Activated T-helper 9 cell treated with anti-CD3 and anti-CD28 coated beads, Interleukin-2, amount 50 U/mL, for 16 hours (primary cell): ENCODE data around the gene CTPS1.

Source experiments
- DNase-seq: peaks from one replicate; pipeline ENCODE4 v3.0.0-alpha.2; 2020; ENCODE audit warnings: low read depth

Gene CTPS1

GRCh38 chr1:41024953-41025352 is 45.5 kb downstream of the CTPS1 start:
- no peak for DNase-seq

DNA sequence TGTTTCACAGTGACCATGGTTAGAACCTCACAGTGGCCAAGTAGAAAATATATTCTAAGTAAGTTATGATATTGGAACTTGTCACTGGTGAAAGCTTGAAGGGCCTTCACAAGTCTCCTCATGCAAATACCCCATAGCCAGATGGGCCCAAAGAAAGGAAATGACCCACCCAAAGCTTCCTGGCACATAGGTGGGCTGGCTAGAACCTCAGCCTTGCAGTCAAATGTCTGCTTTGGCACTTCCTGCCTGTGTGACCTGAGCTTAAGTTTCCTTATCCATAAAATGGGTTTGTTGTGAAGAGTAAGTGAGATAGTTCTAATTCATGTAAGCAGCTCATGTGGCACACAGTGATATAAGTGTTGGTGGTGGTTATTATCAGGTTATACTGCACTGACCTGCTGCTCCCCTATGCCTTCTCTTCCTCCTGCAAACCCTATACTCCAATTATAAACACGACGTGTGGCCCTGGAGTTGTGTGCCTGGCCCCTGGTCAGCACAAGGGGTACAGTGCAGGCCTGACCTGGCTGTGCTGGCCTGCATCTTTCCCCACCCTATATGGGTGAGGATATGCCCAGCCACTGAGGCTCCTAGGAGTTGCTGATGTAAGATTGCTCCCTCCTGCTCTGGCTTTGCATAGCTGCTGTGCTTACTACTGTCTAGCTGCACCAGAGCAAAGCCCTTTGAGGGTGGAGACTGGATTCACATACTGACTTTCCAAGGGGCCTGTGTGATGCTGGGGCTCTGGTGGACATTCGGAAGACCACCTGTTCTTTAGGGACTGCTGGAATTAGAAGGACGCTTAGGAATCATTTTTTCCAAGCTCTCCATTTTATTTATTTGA is 46.7 kb downstream of the CTPS1 start:
- no peak for DNase-seq

- no peak for DNase-seq
These were observed 48.6 kb downstream of the CTPS1 start for GRCh38 chr1:41028034-41028642.

DNA sequence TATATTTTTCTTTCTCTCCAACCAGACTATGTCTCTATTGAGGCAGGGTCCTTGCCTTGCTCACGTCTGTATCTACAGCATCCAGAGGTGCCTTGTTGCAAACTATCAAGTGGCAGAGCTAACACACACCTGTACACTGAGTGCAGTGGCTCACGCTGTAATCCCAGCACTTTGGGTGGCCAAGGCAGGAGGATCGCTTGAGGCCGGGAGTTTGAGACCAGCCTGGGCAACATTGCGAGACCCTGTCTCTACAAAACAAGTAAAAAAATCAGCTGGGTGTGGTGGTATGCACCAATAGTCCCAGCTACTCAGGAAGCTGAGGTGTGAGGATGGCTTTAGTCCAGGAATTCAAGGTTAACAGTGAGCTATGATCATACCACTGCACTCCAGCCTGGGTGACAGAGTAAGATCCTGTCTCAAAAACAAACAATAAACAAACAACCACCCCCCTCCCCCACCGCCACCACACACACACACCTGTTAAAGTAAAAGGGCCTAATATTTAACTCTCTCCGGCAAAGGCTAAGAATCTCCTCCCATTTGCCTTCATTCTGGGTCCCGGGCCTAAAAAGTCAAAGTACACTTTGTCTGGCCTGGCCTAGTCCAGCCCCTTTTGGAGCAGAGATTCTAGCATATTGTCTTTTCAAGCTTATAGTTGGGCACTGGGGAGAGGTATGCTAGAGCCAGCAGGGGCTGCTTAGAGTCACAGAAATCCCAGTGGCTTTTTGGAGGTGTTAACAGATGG is 51.5 kb downstream of the CTPS1 start:
- DNase-seq = no peak

DNA sequence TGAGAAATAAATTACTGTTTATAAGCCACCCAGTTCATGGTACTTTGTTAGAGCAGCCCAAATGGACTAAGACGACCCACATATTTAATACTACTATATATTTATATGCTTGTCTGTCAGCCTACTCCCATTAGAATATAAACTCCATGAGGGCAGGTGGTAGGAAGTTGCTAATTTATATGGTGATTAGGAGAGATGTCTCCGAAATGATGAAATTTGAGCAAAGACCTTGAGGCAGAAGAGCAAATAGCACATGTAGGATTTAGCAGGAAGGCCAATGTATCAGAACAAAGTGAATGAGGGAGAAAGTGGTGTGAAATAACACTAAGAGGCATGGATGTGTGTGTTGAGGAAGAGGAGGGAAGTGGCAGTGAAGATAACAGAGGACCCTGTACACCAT is 52.7 kb downstream of the CTPS1 start:
- DNase-seq = no peak

DNA sequence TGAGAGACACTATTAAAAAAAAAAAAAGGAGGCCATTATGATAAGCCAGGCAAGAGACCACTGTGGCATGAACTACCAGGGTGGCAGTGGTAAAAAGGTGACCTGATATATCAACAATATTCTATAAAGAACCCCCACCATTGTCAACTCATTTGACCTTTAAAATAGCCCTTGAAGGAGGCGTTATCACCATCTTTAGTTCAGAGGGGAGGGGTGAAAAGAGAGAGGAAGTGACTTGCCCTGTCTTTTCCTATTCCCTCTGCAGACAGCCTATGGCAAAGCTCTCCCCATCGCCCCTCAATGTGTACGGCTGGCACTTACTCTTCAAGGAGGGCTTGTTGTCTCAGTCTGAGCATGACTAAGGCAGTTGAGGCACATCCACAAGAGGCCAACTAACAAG is 53.8 kb downstream of the CTPS1 start:
- no peak for DNase-seq

GRCh38 chr1:41037116-41037903 is 57.8 kb downstream of the CTPS1 start:
- no peak for DNase-seq

DNA sequence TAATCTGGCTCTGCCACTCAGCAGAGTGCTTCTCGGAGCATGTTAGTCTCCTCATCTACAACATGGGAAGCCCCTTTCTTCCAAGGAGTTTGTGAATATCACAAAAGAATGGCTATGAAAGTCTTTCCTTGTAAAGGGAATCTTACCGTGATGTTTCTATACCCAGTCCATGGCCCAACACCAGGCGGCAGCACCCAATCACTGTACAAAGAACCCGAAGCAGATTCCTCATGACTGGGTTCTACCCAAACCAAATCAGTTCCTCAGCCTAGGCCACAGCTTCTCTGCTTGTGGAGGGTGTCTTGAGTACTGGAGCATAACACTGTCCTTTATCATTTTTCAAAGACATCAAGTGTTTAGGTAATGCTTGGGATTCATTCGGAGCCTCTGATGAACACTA is 58.6 kb downstream of the CTPS1 start:
- DNase-seq = no peak

- DNase-seq = no peak
These were observed 62.2 kb downstream of the CTPS1 start for GRCh38 chr1:41041614-41042270.

GRCh38 chr1:41044187-41044586 is 64.7 kb downstream of the CTPS1 start:
- no peak for DNase-seq

GRCh38 chr1:41045740-41046139 is 66.2 kb downstream of the CTPS1 start:
- no peak for DNase-seq

GRCh38 chr1:41046347-41046775 is 66.9 kb downstream of the CTPS1 start:
- no peak for DNase-seq

DNA sequence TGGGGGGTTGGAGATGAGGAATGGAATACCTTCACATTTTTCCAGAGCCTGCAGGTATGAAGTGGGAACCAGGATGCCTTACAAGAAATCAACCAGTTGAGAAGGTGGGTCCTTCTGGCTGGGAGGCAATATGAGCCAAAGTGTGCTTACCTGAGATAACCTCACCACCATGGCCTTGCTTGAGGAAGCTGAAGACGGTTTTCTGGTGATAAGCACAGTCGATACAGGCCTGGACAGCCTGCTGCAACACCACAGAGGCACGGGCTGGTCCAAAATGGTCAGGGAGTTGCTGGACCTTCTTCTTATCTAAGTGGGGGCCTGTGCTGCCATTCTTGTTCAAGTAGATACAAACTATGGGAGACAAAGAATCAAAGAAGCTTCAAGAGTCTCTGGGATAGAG is 69.0 kb downstream of the CTPS1 start:
- no peak for DNase-seq

DNA sequence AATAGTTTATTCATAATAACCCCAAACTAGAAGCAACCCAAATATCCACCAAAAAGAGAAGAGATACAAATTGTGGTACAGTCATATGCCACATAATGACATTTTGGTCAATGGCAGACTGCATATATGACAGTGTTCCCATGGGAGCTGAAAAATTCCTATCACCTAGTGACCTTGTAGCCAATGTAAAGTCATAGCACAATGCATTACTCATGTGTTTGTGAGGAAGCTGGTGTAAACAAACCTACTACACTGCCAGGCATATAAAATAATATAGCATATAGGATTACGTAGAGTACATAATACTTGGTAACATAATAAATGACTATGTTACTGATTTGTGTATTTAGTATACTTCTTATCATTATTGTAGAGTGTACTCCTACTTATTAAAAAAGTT is 71.5 kb downstream of the CTPS1 start:
- DNase-seq = no peak

DNA sequence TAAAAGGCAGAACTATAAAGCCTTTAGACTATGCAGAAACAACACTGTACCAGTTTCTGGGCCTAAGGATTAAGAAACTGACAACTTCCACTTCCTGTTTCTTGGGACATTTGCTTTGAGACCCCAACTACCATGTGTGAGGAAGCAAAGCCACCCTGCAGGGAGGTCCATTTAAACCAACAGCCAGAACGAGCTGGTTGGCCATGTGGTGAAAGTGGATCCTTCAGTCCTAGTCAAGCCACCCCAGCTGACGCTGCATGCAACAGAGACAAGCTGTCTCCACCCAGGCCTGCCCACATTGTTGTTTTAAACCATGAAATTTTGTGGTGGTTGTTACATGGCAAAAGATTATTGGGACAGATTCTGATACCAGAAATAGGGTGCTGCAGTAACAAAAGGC is 73.8 kb downstream of the CTPS1 start:
- DNase-seq = no peak

- DNase-seq = no peak
These were observed 77.4 kb downstream of the CTPS1 start for GRCh38 chr1:41056907-41057306.
